ENCODE data around the gene SEMA3A.

- TF ChIP-seq FOXJ3 (CRISPR knock-in tag; IDR thresholded peaks at IDR 0.05; ENCODE audit: borderline replicate concordance) (no peak), BRCA1 (CRISPR knock-in tag; IDR thresholded peaks at IDR 0.05) (no peak), TOE1 (CRISPR knock-in tag; IDR thresholded peaks at IDR 0.05) (no peak), ZNF564 (CRISPR knock-in tag; IDR thresholded peaks at IDR 0.05) (no peak), KLF9 (CRISPR knock-in tag; IDR thresholded peaks at IDR 0.05; ENCODE audit: low read depth) (no peak), POLR2AphosphoS5 (IDR thresholded peaks at IDR 0.05; ENCODE audit: low read depth, low read length) (no peak), NR2C2 (CRISPR knock-in tag; IDR thresholded peaks at IDR 0.05; ENCODE audit: borderline replicate concordance) (no peak), ZNF451 (CRISPR knock-in tag; IDR thresholded peaks at IDR 0.05) (no peak), TBP (CRISPR knock-in tag; IDR thresholded peaks at IDR 0.05) (no peak), EP300 (IDR thresholded peaks at IDR 0.05; ENCODE audit: low read depth in 2 of 2, low read length in 2 of 2) (no peak), EP300 (CRISPR knock-in tag; IDR thresholded peaks at IDR 0.05; ENCODE audit: borderline replicate concordance) (no peak)
- TF ChIP-seq, protein P1, sequence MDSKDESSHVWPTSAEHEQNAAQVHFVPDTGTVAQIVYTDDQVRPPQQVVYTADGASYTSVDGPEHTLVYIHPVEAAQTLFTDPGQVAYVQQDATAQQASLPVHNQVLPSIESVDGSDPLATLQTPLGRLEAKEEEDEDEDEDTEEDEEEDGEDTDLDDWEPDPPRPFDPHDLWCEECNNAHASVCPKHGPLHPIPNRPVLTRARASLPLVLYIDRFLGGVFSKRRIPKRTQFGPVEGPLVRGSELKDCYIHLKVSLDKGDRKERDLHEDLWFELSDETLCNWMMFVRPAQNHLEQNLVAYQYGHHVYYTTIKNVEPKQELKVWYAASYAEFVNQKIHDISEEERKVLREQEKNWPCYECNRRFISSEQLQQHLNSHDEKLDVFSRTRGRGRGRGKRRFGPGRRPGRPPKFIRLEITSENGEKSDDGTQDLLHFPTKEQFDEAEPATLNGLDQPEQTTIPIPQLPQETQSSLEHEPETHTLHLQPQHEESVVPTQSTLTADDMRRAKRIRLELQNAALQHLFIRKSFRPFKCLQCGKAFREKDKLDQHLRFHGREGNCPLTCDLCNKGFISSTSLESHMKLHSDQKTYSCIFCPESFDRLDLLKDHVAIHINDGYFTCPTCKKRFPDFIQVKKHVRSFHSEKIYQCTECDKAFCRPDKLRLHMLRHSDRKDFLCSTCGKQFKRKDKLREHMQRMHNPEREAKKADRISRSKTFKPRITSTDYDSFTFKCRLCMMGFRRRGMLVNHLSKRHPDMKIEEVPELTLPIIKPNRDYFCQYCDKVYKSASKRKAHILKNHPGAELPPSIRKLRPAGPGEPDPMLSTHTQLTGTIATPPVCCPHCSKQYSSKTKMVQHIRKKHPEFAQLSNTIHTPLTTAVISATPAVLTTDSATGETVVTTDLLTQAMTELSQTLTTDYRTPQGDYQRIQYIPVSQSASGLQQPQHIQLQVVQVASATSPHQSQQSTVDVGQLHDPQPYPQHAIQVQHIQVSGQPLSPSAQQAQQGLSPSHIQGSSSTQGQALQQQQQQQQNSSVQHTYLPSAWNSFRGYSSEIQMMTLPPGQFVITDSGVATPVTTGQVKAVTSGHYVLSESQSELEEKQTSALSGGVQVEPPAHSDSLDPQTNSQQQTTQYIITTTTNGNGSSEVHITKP (CRISPR knock-in tag; IDR thresholded peaks at IDR 0.05; ENCODE audit: low read depth) = no peak
- TF ChIP-seq, protein P2, sequence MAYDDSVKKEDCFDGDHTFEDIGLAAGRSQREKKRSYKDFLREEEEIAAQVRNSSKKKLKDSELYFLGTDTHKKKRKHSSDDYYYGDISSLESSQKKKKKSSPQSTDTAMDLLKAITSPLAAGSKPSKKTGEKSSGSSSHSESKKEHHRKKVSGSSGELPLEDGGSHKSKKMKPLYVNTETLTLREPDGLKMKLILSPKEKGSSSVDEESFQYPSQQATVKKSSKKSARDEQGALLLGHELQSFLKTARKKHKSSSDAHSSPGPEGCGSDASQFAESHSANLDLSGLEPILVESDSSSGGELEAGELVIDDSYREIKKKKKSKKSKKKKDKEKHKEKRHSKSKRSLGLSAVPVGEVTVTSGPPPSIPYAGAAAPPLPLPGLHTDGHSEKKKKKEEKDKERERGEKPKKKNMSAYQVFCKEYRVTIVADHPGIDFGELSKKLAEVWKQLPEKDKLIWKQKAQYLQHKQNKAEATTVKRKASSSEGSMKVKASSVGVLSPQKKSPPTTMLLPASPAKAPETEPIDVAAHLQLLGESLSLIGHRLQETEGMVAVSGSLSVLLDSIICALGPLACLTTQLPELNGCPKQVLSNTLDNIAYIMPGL (CRISPR knock-in tag; IDR thresholded peaks at IDR 0.05; ENCODE audit: borderline replicate concordance in 1 of 2, low read depth in 1 of 2) = no peak
These were observed 192.2 kb downstream of the SEMA3A start for GRCh38 chr7:84002348-84002747.
